ENCODE results near the gene RAD23B.

Gene RAD23B

DNA sequence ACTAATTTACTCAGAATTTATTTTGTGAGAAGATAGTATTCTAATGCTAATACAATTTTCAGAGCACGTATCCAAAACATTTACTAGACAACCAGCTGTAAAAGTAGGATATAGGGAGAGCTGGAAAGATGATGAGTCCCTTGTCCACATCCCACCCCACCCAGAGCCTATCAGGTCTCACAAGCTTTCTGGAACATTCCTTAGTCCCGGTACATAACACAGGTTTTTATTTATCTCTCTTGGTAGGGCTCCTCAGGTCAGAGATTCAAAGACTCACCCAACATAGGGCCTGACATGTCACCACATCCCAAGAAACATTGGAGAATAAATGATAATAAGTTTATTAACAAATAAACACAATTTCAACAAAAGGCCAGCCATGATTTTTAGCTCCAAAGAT lies 13.8 kb upstream of the RAD23B start:
- DNase-seq = no peak

DNA sequence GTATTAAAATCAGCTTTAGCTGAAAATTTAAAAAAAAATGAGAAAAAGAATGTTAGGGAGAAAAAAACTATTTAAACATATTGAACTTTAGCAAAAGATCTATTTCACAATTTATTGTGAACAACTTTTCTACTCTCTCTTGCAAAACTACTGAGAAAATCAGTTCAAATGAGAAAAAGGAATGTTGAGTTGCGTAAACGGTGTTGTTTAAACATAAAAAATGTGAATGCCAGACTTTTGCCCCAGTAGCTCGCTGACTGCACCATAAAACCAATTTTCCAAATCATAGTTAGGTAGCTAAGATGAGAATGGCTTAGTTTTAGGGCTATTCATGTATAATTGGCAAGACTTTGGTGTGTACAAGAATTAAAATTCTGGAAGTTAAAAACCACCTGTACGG lies 13.4 kb upstream of the RAD23B start:
- no peak for DNase-seq

GRCh38 chr9:107270082-107270481 lies 13.0 kb upstream of the RAD23B start:
- no peak for DNase-seq

- DNase-seq = no peak
Measured at GRCh38 chr9:107270580-107270979, 12.5 kb upstream of the RAD23B start.

- peak; percentile 42 for DNase-seq
Measured at GRCh38 chr9:107273634-107274033, 9.4 kb upstream of the RAD23B start.

- DNase-seq = no peak
Measured at GRCh38 chr9:107274096-107274495, 9.0 kb upstream of the RAD23B start.

GRCh38 chr9:107274953-107275422 lies 8.1 kb upstream of the RAD23B start:
- DNase-seq = no peak

DNA sequence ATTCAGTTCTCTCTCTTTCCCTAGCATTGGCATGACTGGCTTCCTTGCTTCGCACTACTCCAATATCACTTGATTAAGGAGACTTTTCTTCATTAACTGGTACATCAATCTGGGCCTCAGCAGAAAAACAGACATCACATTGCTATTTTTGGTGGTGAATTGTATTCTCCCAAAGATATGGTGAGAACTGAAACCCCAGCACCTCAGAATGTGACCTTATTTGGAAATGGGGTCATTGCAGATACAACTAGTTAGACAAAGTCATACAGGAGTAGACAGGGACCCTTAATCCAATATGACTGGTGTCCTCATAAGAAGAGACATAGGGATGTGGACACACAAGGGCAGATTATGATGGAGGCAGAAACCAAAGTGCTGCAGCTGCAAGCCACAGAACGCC lies 7.5 kb upstream of the RAD23B start:
- no peak for DNase-seq

DNA sequence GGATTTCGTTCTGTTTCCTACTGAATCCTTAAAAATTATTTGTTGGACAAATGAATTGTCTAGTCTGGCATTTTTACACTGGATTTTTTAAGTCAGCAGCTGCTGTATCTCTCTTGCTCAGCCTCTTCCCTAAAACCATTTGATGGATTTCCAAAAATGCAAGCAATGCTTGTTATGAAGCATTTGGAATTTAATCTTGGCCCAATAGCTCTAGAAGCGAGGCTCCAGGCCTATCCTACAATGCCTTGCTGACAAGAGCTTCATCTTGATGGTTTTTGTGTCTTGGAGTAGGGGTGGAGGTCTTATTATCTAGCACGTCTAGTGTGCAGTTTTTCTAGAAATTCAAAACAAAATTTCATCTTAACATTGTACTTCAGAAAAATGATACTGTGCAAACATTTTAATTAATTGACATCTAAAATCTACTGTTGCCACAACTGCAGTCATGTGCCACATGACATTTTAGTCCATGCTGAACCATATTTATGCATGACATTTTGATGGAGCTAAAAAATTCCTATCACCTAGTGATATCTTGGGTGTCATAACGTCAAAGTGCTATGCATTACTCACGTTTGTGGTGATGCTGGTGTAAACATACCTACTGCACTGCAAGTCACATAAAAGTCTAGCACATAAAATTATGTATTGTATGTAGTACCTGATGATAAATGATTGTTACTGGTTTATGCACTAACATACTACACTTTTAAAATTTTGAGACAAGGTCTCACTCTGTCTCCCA lies 5.9 kb upstream of the RAD23B start:
- no peak for DNase-seq

DNA sequence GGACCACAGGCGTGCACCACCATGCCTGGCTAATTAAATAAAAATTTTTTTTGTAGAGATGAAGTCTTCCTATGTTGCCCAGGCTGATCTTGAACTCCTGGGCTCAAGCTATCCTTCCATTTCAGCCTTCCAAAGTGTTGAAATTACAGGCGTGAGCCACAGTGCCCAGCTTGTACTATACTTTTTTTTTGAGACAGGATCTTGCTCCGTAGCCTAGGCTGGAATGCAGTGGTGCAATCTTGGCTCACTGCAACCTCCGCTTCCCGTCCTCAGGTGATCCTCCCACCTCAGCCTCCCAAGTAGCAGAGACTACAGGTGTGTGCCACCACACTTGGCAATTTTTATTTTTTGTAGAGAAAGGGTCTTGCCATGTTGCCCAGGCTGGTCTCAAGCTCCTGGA lies 5.3 kb upstream of the RAD23B start:
- no peak for DNase-seq

DNA sequence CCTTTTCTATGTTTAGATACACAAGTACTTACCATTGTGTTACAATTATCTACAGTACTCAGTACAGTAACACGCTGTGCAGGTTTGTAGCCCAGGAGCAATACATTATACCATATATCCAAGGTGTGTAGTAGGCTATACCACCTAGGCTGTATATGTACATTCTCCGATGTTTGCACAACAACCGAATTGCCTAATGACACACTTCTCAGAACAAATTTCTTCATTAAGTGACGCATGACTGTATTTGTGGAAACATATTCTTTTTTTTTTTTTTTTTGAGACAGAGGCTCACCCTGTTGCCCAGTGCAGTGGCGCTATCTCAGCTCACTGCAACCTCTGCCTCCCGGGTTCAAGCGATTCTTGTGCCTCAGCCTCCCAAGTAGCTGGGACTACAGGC lies 4.0 kb upstream of the RAD23B start:
- DNase-seq = no peak

- peak; percentile 29 for DNase-seq
Measured at GRCh38 chr9:107280543-107280942, 2.5 kb upstream of the RAD23B start.

DNA sequence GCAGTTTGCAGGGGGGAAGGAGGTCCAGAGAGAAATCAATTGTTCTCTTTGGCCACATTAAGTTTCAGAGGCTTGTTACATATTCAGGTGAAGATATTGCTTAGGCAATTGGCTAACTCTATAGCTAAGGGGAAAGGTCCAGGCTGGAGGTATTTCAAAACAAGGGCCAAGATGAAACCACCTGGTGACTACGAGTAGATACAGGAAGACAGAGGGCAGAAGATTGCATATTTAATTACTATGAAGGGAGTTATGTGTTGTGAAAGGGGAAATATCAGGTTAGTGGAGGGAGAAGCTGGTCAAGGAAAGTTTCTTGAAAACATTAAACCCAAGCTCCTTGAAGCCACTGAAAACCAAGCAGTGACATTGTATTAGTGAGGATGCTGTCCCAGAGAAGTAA lies 1.9 kb upstream of the RAD23B start:
- DNase-seq = no peak

- DNase-seq = no peak
Measured at GRCh38 chr9:107281922-107282667, 984 bp upstream of the RAD23B start.

DNA sequence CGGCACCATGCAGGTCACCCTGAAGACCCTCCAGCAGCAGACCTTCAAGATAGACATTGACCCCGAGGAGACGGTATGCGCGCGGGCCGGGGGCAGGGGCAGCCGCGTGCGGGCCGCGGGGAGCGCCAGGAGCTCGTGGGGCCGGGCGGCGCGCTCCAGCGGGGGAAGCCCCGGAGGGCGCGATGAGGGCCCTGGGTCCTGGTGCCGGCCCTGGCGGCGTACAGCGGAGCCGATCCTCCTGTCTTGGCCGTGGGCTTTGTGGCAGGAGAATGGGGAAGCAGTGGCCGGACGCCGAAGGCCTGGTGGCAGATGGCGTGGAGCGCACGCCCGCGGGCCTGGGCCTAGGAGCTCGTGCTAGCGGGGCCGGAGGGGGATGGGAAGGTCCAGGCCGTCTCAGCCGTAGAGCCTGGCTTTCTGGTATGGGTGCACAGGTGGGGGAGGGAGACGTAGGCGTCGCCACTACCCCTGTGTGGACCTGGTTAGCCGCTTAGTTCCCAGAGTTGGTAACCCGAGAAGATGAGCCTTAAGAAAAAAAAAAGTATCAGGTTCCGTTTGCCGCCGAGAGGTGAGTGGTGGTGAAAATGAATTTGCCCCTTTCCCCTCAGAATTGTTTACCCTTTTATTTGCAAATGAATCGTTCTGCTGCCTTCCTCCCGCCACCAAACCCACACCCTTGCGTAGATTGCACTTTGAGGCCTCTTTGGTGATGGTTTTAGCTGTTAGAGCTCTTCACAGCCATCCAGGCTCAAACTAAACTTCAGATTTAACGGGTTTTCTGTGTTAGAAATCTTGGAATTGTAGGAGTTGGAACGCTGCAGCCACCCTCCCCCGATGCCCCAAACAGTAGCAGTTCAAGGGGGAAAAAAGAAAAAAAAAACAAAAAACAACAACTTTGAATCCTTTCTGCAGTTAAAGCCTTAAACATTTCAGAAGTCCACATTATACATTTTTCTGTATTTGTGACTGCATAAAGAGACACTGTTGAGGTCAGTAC lies 841 bp downstream of the RAD23B start:
- DNase-seq = peak; percentile 56

DNA sequence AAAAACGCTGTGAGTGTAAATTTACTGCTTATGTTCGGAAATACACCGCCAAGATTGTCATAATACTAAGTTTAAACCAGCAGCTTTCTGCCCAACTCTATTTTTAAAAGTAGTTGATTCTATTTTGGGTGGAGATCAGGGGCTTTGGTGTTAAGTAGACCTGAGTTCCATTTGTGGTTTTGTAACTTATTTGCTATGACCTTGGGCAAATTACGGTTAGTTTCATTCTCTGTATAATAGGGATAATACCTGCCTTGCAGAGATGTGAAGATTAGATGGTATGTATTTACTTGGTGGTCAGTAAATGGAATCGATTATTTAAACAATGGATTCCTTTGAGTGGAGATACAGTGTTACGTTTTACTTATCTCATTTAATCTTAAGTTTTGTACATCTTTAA lies 1.6 kb downstream of the RAD23B start:
- DNase-seq = no peak

GRCh38 chr9:107285286-107285685 lies 2.2 kb downstream of the RAD23B start:
- DNase-seq = no peak

DNA sequence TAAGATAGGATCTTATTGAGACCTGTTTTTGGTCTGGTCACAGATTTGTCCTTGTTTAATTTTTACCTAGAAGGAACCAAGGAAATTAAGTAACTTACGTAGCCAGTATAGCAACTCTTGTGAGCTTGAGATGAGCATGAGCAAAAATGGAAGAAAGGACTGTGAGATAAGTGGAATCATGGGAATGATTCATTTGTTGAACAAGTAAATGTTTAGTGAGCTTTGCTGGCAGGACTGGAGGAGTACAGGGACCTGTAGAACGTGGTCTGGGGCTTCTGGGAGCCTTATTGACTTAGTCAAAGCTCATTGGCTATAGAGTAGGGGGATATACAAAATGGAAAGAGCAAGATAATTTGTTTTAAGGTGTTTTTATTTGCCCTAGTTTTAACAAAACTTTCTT lies 3.0 kb downstream of the RAD23B start:
- no peak for DNase-seq

DNA sequence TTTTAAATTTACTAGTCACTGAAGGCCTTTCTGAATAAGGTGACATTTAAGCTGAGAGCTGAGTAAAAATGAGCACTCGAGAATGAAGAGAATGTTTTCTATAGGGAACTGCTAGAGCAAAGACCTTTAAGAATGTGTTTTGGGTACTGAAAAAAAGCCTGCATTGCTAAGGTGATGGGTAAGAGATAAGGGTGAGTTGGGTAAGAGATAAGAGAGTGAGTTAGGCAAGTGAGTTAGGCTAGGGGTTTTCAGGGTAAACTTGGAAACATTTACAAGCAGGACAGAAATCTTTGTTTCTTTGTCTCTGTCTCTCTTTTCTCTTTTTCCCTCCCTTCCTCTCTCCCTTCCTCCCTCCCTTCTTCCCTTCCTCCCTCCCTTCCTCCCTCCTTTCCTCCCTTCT lies 5.6 kb downstream of the RAD23B start:
- no peak for DNase-seq

DNA sequence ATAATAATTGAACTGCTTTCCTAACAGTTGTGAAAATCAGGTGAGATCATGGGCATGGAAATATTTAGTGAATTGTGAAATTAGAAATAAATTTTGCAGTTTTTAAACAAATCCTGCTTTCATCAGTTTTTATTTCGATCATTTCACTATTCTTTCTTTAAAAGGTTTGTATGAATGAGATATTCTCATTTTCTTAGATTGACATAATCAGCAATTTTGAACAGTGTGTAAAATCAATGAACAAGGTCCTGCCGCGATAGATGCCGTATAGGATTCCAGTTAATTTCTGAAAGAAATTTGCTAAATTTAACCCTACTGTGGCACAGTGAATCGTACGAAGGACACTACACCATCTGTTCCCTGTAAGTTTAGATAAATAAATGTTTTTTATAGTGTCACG lies 7.5 kb downstream of the RAD23B start:
- no peak for DNase-seq

- no peak for DNase-seq
Measured at GRCh38 chr9:107292821-107293542, 9.9 kb downstream of the RAD23B start.

DNA sequence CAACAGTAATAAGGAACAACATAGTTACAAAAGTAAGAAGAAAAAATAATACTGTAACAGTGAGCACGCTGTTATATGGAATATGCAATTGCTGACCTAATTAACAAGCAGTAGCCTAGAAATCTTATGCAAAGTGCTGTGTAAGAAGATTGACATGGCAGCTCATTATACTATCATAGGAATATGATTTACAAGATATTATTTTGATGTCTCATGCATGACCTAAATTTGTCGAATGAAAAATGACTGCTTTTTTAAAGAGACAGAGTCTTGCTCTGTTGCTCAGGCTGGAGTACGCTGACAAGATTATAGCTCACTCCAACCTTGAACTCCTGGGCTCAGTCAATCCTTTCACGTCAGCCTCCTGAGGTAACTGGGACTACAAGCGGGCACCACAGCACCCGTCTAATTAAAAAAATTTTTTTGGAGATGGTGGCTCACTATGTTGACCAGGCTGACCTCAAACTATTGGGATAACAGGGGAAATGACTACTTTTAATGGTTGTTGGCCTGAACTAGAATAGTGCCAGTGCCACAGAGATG lies 10.5 kb downstream of the RAD23B start:
- no peak for DNase-seq

Data from NCI-H2029 treated with DMSO at 0.1 percent for 48 hours (cell line).